Pons (tissue), 1 donor: ENCODE measurements around the gene TMEM233.

Experiments
- DNase-seq: peaks from one replicate; pipeline ENCODE4 v3.0.0-alpha.2; 2016; ENCODE audit warnings: low spot score

The TMEM233 gene

GRCh38 chr12:119681728-119682638 lies 88.4 kb downstream of the TMEM233 start:
- DNase-seq: no peak

- no peak for DNase-seq
Observed at GRCh38 chr12:119682639-119683252, 89.2 kb downstream of the TMEM233 start.

- no peak for DNase-seq
Observed at GRCh38 chr12:119683413-119683812, 89.8 kb downstream of the TMEM233 start.

GRCh38 chr12:119683816-119684215 lies 90.2 kb downstream of the TMEM233 start:
- DNase-seq: no peak

- no peak for DNase-seq
Observed at GRCh38 chr12:119684711-119685369, 91.3 kb downstream of the TMEM233 start.

GRCh38 chr12:119685375-119685774 lies 91.8 kb downstream of the TMEM233 start:
- no peak for DNase-seq

- DNase-seq: no peak
Observed at GRCh38 chr12:119686355-119686754, 92.8 kb downstream of the TMEM233 start.

- DNase-seq: no peak
Observed at GRCh38 chr12:119686776-119687175, 93.2 kb downstream of the TMEM233 start.

GRCh38 chr12:119687406-119687805 lies 93.8 kb downstream of the TMEM233 start:
- DNase-seq: no peak

GRCh38 chr12:119687879-119688278 lies 94.3 kb downstream of the TMEM233 start:
- DNase-seq: no peak

- DNase-seq: no peak
Observed at GRCh38 chr12:119689935-119690500, 96.4 kb downstream of the TMEM233 start.

GRCh38 chr12:119691202-119691810 lies 97.7 kb downstream of the TMEM233 start:
- DNase-seq: no peak

GRCh38 chr12:119692410-119692809 lies 98.8 kb downstream of the TMEM233 start:
- no peak for DNase-seq
